Testis (tissue), 3 donors: ENCODE data around the gene CAPN5. TPM values are rescaled to one million over a fixed set of nuclear protein-coding genes. Genes with fewer than 3 reads are reported as not detected.
A peak's percentile ranks its signal among the peaks of the same experiment; 100 is the strongest.

ENCODE experiments used
- DNase-seq: peaks from one replicate; pipeline ENCODE4 v3.0.0-alpha.2; 2019
- H3K27ac ChIP-seq, 2 donors: fragments of 200-600 bp; sonication (generic); one replicate each; pipeline ENCODE4 v1.5.1; 2019
- H3K27me3 ChIP-seq: fragments of 200-600 bp; sonication (generic); one replicate; pipeline ENCODE4 v1.5.1; 2019
- H3K36me3 ChIP-seq: fragments of 200-600 bp; sonication (generic); one replicate; pipeline ENCODE4 v1.5.1; 2017; ENCODE audit warnings: low read depth; ENCODE audit errors: missing control alignments
- H3K4me1 ChIP-seq: fragments of 200-600 bp; sonication (generic); one replicate; pipeline ENCODE4 v1.5.1; 2019
- H3K4me3 ChIP-seq, 2 donors: fragments of 200-600 bp; sonication (generic); one replicate each; pipeline ENCODE4 v1.5.1; 2017 to 2019
- H3K9me3 ChIP-seq: fragments of 200-600 bp; sonication (generic); one replicate; pipeline ENCODE4 v1.5.1; 2017
- CTCF ChIP-seq, 3 experiments: fragments of 450-650 bp in 2 of 3; fragments of 200-600 bp in 1 of 3; sonication (generic) in 1 of 3; IDR thresholded peaks; one replicate each; pipeline ENCODE4 v1.5.1; 2016 to 2019; ENCODE audit warnings: antibody characterized with exemption in 3 of 3, mild to moderate bottlenecking in 2 of 3, moderate library complexity in 1 of 3
- POLR2A ChIP-seq: fragments of 450-650 bp; IDR thresholded peaks from one replicate; pipeline ENCODE4 v1.6.1; 2017; ENCODE audit warnings: antibody characterized with exemption, mild to moderate bottlenecking, moderate library complexity
- WGBS, 2 donors: methylation state at CpG; one replicate each; pipeline ENCODE4 v1.1.5; 2018; 5-methylcytosine and 5-hydroxymethylcytosine counted together
- intact Hi-C: fragments of 100-400 bp; cut with DNase I; formaldehyde crosslinking; loops from one replicate; pipeline ENCODE4 v1.15.1; 2023; ENCODE audit warnings: low total_unique reads
- polyA plus RNA-seq: library from polyadenylated mRNA; stranded (reverse); fragments of 350-450 nt; fragmentation: Illumina TruSeq; extraction: RNeasy Lipid Tissue Mini Kit (QIAGEN cat#74804); gene quantifications from one replicate; pipeline ENCODE4 v1.2.3, GENCODE V29; 2014; ENCODE audit warnings: low read depth, low replicate concordance; ENCODE audit not compliant: insufficient read depth
- total RNA-seq, 2 donors: library from RNA; depleted of rRNA; stranded (reverse); fragments of >200 nt; gene quantifications; one replicate each; pipeline ENCODE4 v1.2.3, GENCODE V29; 2016

The CAPN5 gene
- total and polyA plus RNA-seq, 3 donors from 2014 or later, result 62.3 to 116 (median 102) TPM

GRCh38 chr11:77151804-77152509 lies 85.2 kb downstream of the CAPN5 start:
- no peaks in the 10 kb centered on the region for H3K36me3 ChIP-seq
- WGBS, 2 donors, result 37 to 60% methylated on average over 10 to 11 of the region's 11 CpGs
- peaks cover 42% of the 10 kb centered on the region for H3K4me1 ChIP-seq
- no peak for TF ChIP-seq CTCF (IDR thresholded peaks at IDR 0.05)
- no peak for TF ChIP-seq POLR2A
- no peak for DNase-seq
- H3K27me3 ChIP-seq, result no peaks in the 10 kb centered on the region
- H3K9me3 ChIP-seq, result no peaks in the 10 kb centered on the region
- no peak overlapping the region for H3K27ac ChIP-seq
- intact Hi-C loops, result no loop called here
- H3K4me3 ChIP-seq, result no peak overlapping the region

- intact Hi-C loops, result no loop called here
- H3K27ac ChIP-seq, result no peak overlapping the region
- peaks cover 36% of the 10 kb centered on the region for H3K4me1 ChIP-seq
- TF ChIP-seq POLR2A (no peak), CTCF (IDR thresholded peaks at IDR 0.05) (no peak)
- WGBS, 2 donors, result 72 to 81% methylated on average over 6 of the region's 6 CpGs
- H3K4me3 ChIP-seq, result no peak overlapping the region
- no peak for DNase-seq
- H3K9me3 ChIP-seq, result no peaks in the 10 kb centered on the region
- no peaks in the 10 kb centered on the region for H3K36me3 ChIP-seq
- no peaks in the 10 kb centered on the region for H3K27me3 ChIP-seq
These were observed 86.1 kb downstream of the CAPN5 start for GRCh38 chr11:77152846-77153245.

DNA sequence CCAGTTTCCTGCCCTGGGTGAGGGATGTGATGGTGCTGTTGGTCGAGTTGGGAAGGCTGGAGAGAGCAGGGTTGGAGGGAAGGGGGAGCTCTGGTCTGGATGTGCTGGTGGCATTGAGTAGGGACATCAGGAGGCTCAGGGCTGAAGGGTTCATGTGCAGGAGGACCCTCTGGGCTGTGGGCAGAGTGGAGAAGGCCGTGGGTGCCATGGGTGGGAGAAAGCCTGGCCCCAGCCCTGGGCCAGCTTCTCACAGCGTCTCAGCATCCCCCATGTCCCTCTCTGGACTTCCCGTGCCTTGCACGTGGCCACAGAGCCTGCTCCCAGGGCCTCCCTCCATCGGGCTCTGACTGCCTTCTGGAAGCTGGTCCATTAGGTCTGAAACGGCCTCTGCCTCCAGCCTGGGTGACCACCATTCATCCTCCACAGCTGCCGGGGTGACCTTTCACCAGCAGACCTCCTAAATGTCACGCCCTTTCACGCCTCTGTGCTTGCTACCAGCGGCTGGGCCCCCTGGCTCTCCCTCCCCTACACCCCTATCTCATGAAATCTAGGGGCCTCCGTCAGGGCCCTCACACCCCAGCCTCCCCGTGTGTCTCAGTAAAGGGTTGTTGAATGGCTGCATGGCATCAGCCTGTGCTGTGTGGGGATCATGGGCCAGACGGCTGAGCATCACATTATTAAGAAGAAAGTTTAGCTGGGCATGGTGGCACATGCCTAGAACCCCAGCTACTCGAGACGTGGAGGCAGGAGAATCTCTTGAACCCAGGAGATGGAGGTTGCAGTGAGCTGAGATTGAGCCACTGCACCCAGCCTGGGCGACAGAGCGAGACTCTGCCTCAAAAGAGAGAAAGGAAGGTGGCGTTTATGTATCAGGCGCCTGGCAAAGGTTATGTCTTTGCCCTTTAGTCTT lies 86.8 kb downstream of the CAPN5 start:
- no peak overlapping the region for H3K27ac ChIP-seq
- no peaks in the 10 kb centered on the region for H3K36me3 ChIP-seq
- 80 to 87% methylated on average over 13 to 20 of the region's 20 CpGs for WGBS, 2 donors
- DNase-seq, result no peak
- TF ChIP-seq CTCF (IDR thresholded peaks at IDR 0.05), result no peak
- TF ChIP-seq POLR2A, result no peak
- intact Hi-C loops, result no loop called here
- no peaks in the 10 kb centered on the region for H3K27me3 ChIP-seq
- H3K4me1 ChIP-seq, result peaks cover 36% of the 10 kb centered on the region
- no peak overlapping the region for H3K4me3 ChIP-seq
- no peaks in the 10 kb centered on the region for H3K9me3 ChIP-seq

DNA sequence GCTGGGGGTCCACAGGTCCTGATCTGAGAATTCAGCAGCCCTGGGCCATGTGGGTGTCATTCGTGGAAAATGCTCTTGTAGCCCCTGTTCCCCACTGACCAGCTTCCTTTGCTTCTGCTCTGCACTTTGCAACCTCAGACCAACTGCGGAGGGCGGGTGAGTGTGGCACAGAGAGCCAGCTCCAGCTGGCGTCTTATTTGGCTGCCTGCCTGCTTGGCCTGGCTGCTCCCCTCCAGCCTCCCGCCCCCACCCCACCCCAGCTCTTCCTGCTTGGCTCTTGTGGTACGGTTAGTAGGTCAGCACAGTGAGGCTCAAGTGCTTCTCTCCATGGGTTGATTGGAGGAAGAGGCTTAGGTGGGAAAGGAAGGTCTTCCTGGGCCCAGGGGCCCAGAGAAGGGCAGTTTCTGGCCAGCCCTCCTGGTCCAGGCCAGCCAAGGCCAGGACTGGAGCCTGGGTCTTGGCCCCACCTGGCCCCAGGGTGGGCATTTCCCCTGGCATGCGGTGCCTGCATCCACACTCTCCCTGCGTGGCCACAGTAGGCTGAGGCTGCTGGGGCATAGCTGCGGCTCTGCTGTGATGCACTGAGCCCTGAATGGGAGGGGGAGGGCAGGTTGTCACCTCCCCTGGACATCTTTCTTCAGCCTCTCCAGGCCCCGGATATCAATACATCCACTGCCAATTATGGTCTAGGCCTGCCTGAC lies 87.8 kb downstream of the CAPN5 start:
- peak; percentile 76 for DNase-seq

More for the DNA sequence above, 87.8 kb downstream of the CAPN5 start:
- Histone ChIP-seq H3K4me1 (peaks cover 36% of the 10 kb centered on the region), H3K4me3 (no peak overlapping the region), H3K9me3 (no peaks in the 10 kb centered on the region), H3K27me3 (no peaks in the 10 kb centered on the region), H3K36me3 (no peaks in the 10 kb centered on the region), H3K27ac (no peak overlapping the region)
- WGBS, 2 donors, result 63 to 66% methylated on average over 3 to 10 of the region's 10 CpGs
- intact Hi-C loops, result no loop called here
- TF ChIP-seq CTCF (IDR thresholded peaks at IDR 0.05), result no peak
- TF ChIP-seq POLR2A, result no peak
